RPMI8226 (cell line): Measurements from ENCODE around the gene RAD18.

ENCODE experiments used
- DNase-seq: peaks from one replicate; pipeline ENCODE4 v3.0.0-alpha.2; 2015

Gene RAD18

GRCh38 chr3:8984526-8984925 lies 21.3 kb upstream of the RAD18 start:
- DNase-seq, result no peak

- no peak for DNase-seq
Measured at GRCh38 chr3:8984081-8984480, 20.8 kb upstream of the RAD18 start.

- no peak for DNase-seq
Measured at GRCh38 chr3:8983591-8983990, 20.3 kb upstream of the RAD18 start.

GRCh38 chr3:8983026-8983425 lies 19.8 kb upstream of the RAD18 start:
- no peak for DNase-seq

GRCh38 chr3:8982509-8982908 lies 19.2 kb upstream of the RAD18 start:
- no peak for DNase-seq

- DNase-seq, result no peak
Measured at GRCh38 chr3:8981700-8982099, 18.4 kb upstream of the RAD18 start.

GRCh38 chr3:8981296-8981695 lies 18.0 kb upstream of the RAD18 start:
- no peak for DNase-seq

GRCh38 chr3:8980756-8981257 lies 17.5 kb upstream of the RAD18 start:
- DNase-seq, result no peak

- no peak for DNase-seq
Measured at GRCh38 chr3:8979262-8979661, 16.0 kb upstream of the RAD18 start.

GRCh38 chr3:8978551-8978950 lies 15.3 kb upstream of the RAD18 start:
- no peak for DNase-seq

GRCh38 chr3:8976540-8977182 lies 13.4 kb upstream of the RAD18 start:
- no peak for DNase-seq

- no peak for DNase-seq
Measured at GRCh38 chr3:8975081-8976020, 12.1 kb upstream of the RAD18 start.

- DNase-seq, result no peak
Measured at GRCh38 chr3:8974458-8974857, 11.2 kb upstream of the RAD18 start.

- DNase-seq, result peak; percentile 36
Measured at GRCh38 chr3:8972639-8973038, 9.4 kb upstream of the RAD18 start.

GRCh38 chr3:8970971-8971589 lies 7.8 kb upstream of the RAD18 start:
- DNase-seq, result peak; percentile 61

- no peak for DNase-seq
Measured at GRCh38 chr3:8969241-8969640, 6.0 kb upstream of the RAD18 start.

- no peak for DNase-seq
Measured at GRCh38 chr3:8968375-8968882, 5.2 kb upstream of the RAD18 start.

GRCh38 chr3:8967553-8967952 lies 4.3 kb upstream of the RAD18 start:
- no peak for DNase-seq

GRCh38 chr3:8966820-8967348 lies 3.6 kb upstream of the RAD18 start:
- no peak for DNase-seq

GRCh38 chr3:8966150-8966819 lies 3.0 kb upstream of the RAD18 start:
- no peak for DNase-seq

- no peak for DNase-seq
Measured at GRCh38 chr3:8964436-8965370, 1.4 kb upstream of the RAD18 start.
